HepG2 (cell line): ENCODE results near the gene CA14. TPM values are rescaled to one million over a fixed set of nuclear protein-coding genes. Genes with fewer than 3 reads are reported as not detected.
"Not testable (repeated sequence)": the region's sequence is repeated elsewhere in the genome, so short reads cannot be mapped to it uniquely, and the experiment has no call there.

ENCODE experiments used
- ATAC-seq: fragments of 200-7000 bp; cut with Tn5 transposase; 3 replicates; pipeline ENCODE4 v1.9.1; 2020; ENCODE audit warnings: mild to moderate bottlenecking, moderate library complexity
- BruUV-seq: library from RNA; stranded (reverse); fragments of 400-500 nt; replicated peaks from 2 replicates; lab custom pipeline; 2021; lab: Mats Ljungman, UMichigan
- CTCF ChIA-PET: fragments of 300-600 bp; formaldehyde crosslinking; extraction: SDS; loops from one replicate; lab custom pipeline; 2021; ENCODE audit warnings: low total read pairs, inconsistent platforms, low intra/inter-chr PET ratio; lab: Yijun Ruan, JAX
- POLR2A ChIA-PET: fragments of 350-600 bp; sonication (Branson Sonifier 250); formaldehyde crosslinking; loops from one replicate; lab custom pipeline; 2020; ENCODE audit warnings: antibody characterized with exemption, inconsistent platforms; lab: Yijun Ruan, JAX
- DNase-seq: peaks from one replicate; pipeline ENCODE4 v3.0.0-alpha.2; 2015; ENCODE audit warnings: low spot score
- FAIRE-seq: peaks from 3 replicates; lab custom pipeline; 2011; peaks lifted over from hg19 to GRCh38; lab: Jason Lieb, UNC
- H2AFZ ChIP-seq: one replicate; pipeline ENCODE4 v1.6.1; 2011; ENCODE audit warnings: low read length, inconsistent platforms
- H3K27ac ChIP-seq: fragments of 300-600 bp; 3 replicates; pipeline ENCODE4 v1.8.0; 2011; ENCODE audit warnings: mixed run types, mild to moderate bottlenecking, mixed read lengths, low read length, inconsistent platforms; ENCODE audit not compliant: insufficient read depth; ENCODE audit errors: extremely low read length
- H3K27me3 ChIP-seq, 2 experiments: fragments of 200-600 bp in 1 of 2; 2 replicates in 1 of 2; 3 replicates in 1 of 2; pipeline versions ENCODE4 v1.6.0 to v1.8.0; 2011; ENCODE audit warnings: low read length in 2 of 2, mild to moderate bottlenecking in 2 of 2, moderate library complexity in 2 of 2, inconsistent platforms in 1 of 2; ENCODE audit not compliant: insufficient read depth in 2 of 2, control insufficient read depth in 1 of 2
- H3K36me3 ChIP-seq, 2 experiments: fragments of 200-600 bp in 1 of 2; replicated peaks in 1 of 2; 2 replicates in 1 of 2; 3 replicates in 1 of 2; pipeline versions ENCODE4 v1.5.1 to v1.8.0; 2011; ENCODE audit warnings: low read length in 2 of 2, inconsistent platforms in 1 of 2; ENCODE audit not compliant: insufficient read depth in 2 of 2, control insufficient read depth in 1 of 2
- H3K4me1 ChIP-seq: 2 replicates; pipeline ENCODE4 v1.5.1; 2012; ENCODE audit warnings: low read length, inconsistent platforms; ENCODE audit not compliant: insufficient read depth
- H3K4me2 ChIP-seq: 2 replicates; pipeline ENCODE4 v1.6.0; 2011; ENCODE audit warnings: low read depth, low read length, inconsistent platforms
- H3K4me3 ChIP-seq, 3 experiments: fragments of 200-600 bp in 1 of 3; sonication (generic), shearing (Covaris generic) in 1 of 3; replicated peaks in 1 of 3; 2 replicates each; pipeline ENCODE4 v1.5.1; 2011 to 2016; ENCODE audit warnings: low read length in 3 of 3, inconsistent platforms in 2 of 3, low read depth in 2 of 3, mild to moderate bottlenecking in 2 of 3, control low read depth in 1 of 3, mixed read lengths in 1 of 3; ENCODE audit not compliant: insufficient read depth in 1 of 3
- H3K79me2 ChIP-seq: one replicate; pipeline ENCODE4 v1.6.1; 2011; ENCODE audit warnings: low read length, inconsistent platforms; ENCODE audit not compliant: insufficient read depth
- H3K9ac ChIP-seq: 2 replicates; pipeline ENCODE4 v1.6.0; 2011; ENCODE audit warnings: mild to moderate bottlenecking, low read depth, low read length, inconsistent platforms; ENCODE audit not compliant: insufficient read depth
- H3K9me3 ChIP-seq: 2 replicates; pipeline ENCODE4 v1.5.1; 2012; ENCODE audit warnings: mild to moderate bottlenecking, low read length
- H4K20me1 ChIP-seq: 2 replicates; pipeline ENCODE4 v1.6.0; 2011; ENCODE audit warnings: inconsistent platforms, mild to moderate bottlenecking, low read length, moderate library complexity; ENCODE audit not compliant: insufficient read depth
- AFF4 ChIP-seq: sonication (generic); formaldehyde crosslinking; IDR thresholded peaks from 2 replicates; pipeline ENCODE4 v1.4.0; 2020; ENCODE audit warnings: missing genetic modification reagents
- E2F2 ChIP-seq: sonication (generic); formaldehyde crosslinking; IDR thresholded peaks from 2 replicates; pipeline ENCODE4 v1.4.0; 2020; ENCODE audit warnings: missing genetic modification reagents, borderline replicate concordance
- SAP130 ChIP-seq: IDR thresholded peaks from 2 replicates; pipeline ENCODE4 v1.6.1; 2016; ENCODE audit warnings: low read depth
- ZNF256 ChIP-seq: sonication (generic); formaldehyde crosslinking; conservative IDR thresholded peaks from 2 replicates; pipeline ENCODE4 v1.4.0; 2020; ENCODE audit warnings: missing genetic modification reagents
- WGBS: methylation state at CpG from one replicate; pipeline ENCODE4 v1.1.6; 2017; ENCODE audit warnings: low lambda C conversion rate; 5-methylcytosine and 5-hydroxymethylcytosine counted together
- in situ Hi-C: cut with HindIII; loops from 2 replicates; pipeline ENCODE4 v1.10.0; 2017; ENCODE audit warnings: low pct_unique_long_range_greater_than_20kb; ENCODE audit not compliant: extremely low pct_ligation_motif_present
- intact Hi-C: fragments of 100-400 bp; cut with micrococcal nuclease; formaldehyde crosslinking; loops from one replicate; pipeline ENCODE4 v1.10.0; 2022; ENCODE audit not compliant: unreplicated experiment
- polyA plus RNA-seq, 8 experiments: library from polyadenylated mRNA; depleted of rRNA in 3 of 8; stranded (reverse) in 7 of 8; unstranded in 1 of 8; fragments of >200 nt; fragmentation: Illumina TruSeq in 4 of 8; extraction: Trizol in 4 of 8; gene quantifications; 2 replicates each; pipeline versions ENCODE4 v1.2.1 to v1.2.3, GENCODE V29; 2011 to 2016; ENCODE audit warnings: low read depth in 4 of 8, missing spikeins in 1 of 8, mixed read lengths in 1 of 8; ENCODE audit not compliant: insufficient read depth in 1 of 8
- total RNA-seq, 5 experiments: library from RNA; depleted of rRNA; stranded (reverse); fragments of >200 nt; fragmentation: Illumina TruSeq; extraction: Trizol; gene quantifications; 2 replicates each; pipeline ENCODE4 v1.2.3, GENCODE V29; 2016; ENCODE audit warnings: low read depth in 1 of 5
- TF ChIP-seq, protein P1 (sequence below): sonication (generic); formaldehyde crosslinking; IDR thresholded peaks from 2 replicates; pipeline ENCODE4 v1.8.0; 2022; ENCODE audit warnings: low read depth, missing genetic modification reagents
- TF ChIP-seq, protein P2 (sequence below): sonication (generic); formaldehyde crosslinking; IDR thresholded peaks from 2 replicates; pipeline ENCODE4 v1.4.0; 2020; ENCODE audit warnings: missing genetic modification reagents, mild to moderate bottlenecking, borderline replicate concordance

CA14 gene
- total and polyA plus RNA-seq, 2 of the 13 experiments (the other 11 are each of a cell fraction or from before 2014, with no cell fraction given): 2.4 to 8.5 TPM

DNA sequence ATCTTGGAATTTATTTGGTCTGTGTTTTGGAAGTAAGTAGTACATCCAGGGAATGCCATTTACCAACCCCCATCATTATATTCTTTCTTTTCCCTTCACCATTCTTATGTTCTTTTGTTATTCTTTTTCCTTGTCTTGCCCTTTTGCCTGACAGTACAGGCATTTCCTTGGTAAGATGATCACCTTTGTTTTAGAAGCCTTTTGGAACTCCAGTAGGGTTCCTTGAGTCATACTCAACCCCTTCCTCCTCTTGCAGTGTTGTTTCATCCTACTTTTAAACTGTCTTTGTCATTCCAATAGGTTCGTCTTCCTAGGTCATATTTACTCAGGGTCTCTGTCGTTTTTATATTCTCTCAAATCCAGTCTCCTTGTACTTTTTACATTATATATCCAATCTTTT is 45.3 kb downstream of the CA14 start (continued):
- TF ChIP-seq AFF4 (CRISPR knock-in tag): no peak
- TF ChIP-seq E2F2: no peak
- no peak for TF ChIP-seq SAP130
- no peak for TF ChIP-seq ZNF256
- TF ChIP-seq, protein P1, sequence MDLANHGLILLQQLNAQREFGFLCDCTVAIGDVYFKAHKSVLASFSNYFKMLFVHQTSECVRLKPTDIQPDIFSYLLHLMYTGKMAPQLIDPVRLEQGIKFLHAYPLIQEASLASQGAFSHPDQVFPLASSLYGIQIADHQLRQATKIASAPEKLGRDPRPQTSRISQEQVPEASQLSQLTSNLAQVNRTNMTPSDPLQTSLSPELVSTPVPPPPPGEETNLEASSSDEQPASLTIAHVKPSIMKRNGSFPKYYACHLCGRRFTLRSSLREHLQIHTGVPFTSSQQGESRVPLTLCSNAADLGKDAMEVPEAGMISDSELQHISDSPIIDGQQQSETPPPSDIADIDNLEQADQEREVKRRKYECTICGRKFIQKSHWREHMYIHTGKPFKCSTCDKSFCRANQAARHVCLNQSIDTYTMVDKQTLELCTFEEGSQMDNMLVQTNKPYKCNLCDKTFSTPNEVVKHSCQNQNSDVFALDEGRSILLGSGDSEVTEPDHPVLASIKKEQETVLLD (CRISPR knock-in tag): no peak
- TF ChIP-seq, protein P2, sequence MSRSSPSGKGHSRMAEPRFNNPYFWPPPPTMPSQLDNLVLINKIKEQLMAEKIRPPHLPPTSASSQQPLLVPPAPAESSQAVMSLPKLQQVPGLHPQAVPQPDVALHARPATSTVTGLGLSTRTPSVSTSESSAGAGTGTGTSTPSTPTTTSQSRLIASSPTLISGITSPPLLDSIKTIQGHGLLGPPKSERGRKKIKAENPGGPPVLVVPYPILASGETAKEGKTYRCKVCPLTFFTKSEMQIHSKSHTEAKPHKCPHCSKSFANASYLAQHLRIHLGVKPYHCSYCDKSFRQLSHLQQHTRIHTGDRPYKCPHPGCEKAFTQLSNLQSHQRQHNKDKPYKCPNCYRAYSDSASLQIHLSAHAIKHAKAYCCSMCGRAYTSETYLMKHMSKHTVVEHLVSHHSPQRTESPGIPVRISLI (CRISPR knock-in tag): no peak

GRCh38 chr1:150308585-150308984 is 51.0 kb downstream of the CA14 start:
- H4K20me1 ChIP-seq, CTCF ChIA-PET, H3K4me2 ChIP-seq, H3K27ac ChIP-seq, H2AFZ ChIP-seq, POLR2A ChIA-PET, BruUV-seq, intact Hi-C loops, H3K9ac ChIP-seq, H3K9me3 ChIP-seq, H3K79me2 ChIP-seq, H3K4me3 ChIP-seq, ATAC-seq, FAIRE-seq, H3K27me3 ChIP-seq, H3K4me1 ChIP-seq, in situ Hi-C loops, DNase-seq: not testable (repeated sequence)
- H3K36me3 ChIP-seq: peaks cover 0 to 17% of the 10 kb centered on the region in 2 experiments; a peak in 2 of 5 replicates
- WGBS: 97% methylated on average over 9 of the region's 9 CpGs
